Measurements from ENCODE around the gene AGPAT3.
A peak's percentile ranks its signal among the peaks of the same experiment; 100 is the strongest.

Gene AGPAT3

DNA sequence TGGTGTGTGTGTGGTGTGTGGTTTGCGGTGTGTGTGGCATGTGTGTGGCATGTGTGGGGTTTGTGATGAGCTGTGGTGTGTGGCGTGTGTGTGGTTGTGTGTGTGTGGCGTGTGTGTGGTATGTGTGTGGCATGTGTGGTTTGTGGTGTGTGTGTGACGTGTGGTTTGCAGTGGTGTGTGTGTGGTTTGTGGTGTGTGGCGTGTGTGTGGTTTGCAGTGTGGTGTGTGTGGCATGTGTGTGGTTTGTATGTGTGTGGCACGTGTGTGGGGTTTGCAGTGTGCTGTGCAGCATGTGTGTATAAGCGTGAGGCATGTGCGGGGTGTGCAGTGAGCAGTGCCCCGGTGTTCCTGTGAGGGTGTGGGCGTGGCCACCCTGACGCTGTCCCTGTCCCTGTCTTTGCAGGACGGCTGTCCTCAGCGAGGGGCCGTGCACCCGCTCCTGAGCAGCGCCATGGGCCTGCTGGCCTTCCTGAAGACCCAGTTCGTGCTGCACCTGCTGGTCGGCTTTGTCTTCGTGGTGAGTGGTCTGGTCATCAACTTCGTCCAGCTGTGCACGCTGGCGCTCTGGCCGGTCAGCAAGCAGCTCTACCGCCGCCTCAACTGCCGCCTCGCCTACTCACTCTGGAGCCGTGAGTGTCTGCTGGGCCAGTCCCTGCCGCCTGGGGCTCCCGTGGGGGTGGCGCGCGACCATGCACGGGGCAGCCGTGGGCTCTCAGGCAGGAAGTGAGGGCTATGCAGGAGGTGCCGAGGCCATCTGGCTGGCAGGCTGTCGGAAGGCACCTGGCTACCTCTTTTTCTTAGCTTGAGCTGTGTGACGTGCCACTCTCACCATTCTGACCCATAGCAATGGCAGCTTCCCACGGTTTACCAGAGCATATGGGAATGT is 94.5 kb downstream of the AGPAT3 start:
- DNase-seq: no peak

DNA sequence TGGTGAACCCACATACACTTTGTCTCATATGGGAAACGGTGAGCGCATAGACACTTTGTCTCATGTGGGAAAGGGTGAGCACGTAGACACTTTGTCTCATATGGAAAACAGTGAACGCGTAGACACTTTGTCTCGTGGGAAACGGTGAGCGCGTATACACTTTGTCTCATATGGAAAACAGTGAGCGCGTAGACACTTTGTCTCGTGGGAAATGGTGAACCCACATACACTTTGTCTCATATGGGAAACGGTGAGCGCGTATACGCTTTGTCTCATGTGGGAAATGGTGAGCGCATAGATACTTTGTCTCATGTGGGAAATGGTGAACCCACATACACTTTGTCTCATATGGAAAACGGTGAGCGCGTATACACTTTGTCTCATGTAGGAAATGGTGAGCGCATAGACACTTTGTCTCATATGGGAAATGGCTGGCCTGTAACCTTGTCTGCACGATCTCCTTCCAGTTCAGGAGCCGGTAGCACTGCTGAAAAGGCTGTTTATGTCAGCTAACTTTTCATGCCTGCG is 96.4 kb downstream of the AGPAT3 start:
- no peak for DNase-seq

DNA sequence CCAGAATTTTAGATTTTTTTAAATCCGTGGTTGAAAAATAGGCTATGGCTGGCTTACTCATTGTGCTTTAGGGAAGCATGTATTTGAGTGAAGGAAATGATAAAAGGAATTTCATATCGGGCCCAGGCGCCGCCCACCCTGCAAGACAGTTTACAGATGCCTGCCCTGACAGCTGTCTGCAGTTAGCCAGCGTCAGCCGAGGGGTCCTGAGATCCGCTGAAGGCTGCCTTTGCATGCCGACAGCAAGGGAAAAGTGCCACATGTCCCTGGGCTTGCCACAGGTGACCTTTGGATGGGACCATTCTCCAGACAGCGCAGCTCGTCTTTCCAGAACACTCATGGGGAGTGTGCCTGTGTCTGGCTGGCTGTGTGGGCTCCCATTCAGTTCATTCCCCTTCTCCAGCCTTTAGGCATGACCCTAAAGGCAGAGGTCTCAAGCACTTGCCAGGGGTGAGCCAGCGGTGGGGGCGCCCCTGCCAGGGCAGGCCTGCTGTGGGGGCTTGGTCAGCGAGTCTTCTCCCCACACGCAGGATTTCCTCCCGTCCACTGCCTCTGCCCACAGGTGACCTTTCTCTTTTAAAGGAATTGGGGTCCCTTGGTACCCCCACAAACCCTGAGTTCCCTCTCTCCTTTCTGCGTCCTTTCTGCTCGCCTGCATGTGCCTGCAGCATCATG is 101.0 kb downstream of the AGPAT3 start:
- DNase-seq: no peak

DNA sequence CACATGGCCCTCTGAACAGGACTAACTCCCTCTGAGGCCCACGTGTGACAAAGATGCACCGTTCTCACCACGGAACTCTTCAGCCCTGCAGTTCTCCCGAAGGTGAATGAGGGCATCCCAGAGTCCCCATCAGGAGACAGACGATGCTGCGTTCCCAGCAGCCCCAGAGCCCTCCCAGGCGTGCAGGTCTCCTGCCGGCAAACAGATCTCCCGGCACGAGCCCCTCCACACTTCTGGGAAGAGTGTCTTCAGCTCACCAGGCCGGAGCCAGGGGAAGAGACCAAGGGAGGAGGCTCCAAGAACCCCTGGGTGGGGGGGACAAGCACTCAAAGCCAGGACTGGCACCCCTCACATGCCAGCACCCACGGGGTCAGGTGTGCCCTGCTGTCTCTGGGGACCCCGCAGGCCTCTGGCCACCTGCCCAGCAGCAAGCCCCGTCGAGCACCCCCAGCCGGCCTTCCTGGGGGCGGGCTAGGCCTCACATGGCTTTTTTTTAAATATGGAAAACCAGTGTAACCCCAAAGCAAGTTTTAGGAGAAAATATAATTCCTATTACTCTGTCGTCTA is 102.0 kb downstream of the AGPAT3 start:
- DNase-seq: no peak

DNA sequence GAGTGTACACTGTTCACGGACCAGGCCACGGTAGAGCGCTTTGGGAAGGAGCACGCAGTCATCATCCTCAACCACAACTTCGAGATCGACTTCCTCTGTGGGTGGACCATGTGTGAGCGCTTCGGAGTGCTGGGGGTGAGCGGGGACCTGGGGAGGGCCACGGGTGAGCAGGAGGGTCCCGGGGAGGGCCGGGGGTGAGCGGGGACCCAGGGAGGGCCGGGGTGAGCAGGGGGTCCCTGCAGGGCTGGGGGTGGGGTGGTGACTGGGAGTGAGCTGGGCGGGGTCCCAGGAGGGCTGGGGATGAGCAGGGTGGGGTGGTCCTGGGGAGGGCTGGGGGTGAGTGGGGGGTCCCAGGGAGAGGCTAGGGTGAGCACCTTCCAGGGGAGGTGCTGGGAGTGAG is 103.0 kb downstream of the AGPAT3 start:
- DNase-seq: no peak

DNA sequence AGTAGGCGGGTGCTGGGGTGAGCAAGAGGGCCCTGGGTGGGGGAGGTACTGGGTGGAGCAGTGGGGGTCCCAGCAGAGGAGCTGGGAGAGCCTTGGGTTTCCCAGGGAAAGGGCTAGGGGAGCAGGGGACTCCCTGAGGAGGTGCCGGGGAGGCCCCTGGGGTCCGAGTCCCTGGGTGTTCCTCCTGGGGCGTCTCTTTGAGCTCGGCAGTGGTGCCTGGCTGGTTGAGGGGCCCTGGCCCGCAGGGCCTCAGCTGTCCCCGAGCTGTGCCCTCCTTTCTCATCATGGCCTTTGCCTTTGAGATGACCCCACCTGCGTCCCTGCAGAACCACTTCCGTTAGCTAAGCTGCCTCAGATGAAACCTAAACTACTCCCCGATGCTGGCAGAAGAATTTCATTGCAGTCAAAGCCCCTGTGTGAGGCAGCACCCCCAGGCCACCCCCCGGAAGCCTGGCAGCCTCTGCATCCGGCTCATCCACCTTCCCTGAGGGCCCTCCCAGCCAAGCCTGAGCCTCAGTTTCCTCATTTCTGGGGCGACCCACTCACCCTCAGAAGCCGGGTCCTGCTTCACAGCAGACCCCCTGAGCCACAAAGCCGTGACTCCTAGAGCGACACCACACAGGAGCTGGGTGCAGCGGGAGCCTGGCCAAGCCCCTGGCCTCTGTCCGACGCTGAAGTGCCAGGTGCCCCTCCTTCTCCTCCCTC is 103.5 kb downstream of the AGPAT3 start:
- DNase-seq: no peak

DNA sequence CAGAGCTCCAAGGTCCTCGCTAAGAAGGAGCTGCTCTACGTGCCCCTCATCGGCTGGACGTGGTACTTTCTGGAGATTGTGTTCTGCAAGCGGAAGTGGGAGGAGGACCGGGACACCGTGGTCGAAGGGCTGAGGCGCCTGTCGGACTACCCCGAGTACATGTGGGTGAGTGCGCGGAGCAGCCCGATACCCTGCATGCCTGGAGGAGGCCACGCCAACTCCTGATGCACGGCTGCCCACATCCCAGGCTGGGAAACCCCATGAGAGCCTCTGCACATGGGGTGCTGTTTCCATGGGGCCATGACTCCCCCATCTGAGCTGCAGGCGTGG is 104.1 kb downstream of the AGPAT3 start:
- no peak for DNase-seq

DNA sequence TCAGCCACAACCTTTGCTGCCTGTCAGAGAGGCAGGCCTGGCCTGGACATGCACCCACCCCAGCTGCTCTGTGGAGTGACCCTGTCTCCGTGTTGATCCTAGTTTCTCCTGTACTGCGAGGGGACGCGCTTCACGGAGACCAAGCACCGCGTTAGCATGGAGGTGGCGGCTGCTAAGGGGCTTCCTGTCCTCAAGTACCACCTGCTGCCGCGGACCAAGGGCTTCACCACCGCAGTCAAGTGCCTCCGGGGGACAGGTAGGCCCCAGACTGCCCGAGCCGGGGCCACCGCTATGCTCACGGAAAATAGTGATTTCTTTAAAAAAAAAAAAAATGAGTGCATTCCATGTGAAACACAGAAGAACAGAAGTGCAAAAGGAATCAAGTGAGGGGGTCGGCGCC is 105.5 kb downstream of the AGPAT3 start:
- DNase-seq: no peak

DNA sequence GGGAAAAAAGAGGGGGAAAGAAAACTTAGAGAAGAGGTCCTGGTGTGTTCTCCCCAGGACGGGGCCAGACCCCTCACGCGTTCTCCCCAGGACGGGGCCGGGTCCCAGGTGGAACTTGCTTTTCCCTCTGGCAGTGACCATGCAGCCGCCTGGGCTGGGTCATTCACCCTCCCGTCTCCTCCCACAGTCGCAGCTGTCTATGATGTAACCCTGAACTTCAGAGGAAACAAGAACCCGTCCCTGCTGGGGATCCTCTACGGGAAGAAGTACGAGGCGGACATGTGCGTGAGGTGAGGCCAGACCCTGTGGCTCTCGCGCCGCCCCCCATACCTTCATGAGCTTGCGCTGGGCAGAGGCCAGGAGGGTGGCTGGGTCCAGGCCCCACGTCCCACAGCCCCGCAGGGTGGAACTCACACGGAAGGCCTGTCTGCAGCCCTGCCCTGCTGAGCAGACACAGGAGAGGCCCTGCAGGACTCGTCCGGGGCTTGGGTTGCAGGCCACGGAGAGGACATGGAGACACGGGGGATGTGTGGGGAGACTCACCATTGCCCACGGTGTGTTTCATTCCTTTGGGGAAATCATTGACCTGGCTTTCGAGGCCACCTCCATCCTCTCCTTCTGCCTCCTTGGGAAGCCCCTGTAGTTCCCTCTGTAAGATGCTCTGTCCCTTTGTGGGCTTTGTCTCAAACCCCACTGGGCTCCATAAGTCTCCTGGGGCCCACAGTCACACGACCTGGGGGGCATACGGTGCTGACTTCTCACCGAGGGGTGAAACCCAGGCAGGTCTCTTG is 106.4 kb downstream of the AGPAT3 start:
- no peak for DNase-seq

DNA sequence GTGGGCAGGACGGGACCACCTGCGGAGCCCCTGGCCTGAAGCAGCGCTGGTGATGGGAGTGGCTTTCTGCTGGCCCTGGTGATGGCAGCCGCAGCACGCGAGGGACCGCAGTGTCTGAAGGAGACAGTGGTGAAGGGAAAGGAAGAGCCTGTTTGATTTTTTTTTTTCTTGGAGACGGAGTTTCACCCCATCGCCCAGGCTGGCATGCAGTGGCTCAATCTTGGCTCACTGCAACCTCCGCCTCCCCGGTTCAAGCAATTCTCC is 106.9 kb downstream of the AGPAT3 start:
- DNase-seq: no peak

DNA sequence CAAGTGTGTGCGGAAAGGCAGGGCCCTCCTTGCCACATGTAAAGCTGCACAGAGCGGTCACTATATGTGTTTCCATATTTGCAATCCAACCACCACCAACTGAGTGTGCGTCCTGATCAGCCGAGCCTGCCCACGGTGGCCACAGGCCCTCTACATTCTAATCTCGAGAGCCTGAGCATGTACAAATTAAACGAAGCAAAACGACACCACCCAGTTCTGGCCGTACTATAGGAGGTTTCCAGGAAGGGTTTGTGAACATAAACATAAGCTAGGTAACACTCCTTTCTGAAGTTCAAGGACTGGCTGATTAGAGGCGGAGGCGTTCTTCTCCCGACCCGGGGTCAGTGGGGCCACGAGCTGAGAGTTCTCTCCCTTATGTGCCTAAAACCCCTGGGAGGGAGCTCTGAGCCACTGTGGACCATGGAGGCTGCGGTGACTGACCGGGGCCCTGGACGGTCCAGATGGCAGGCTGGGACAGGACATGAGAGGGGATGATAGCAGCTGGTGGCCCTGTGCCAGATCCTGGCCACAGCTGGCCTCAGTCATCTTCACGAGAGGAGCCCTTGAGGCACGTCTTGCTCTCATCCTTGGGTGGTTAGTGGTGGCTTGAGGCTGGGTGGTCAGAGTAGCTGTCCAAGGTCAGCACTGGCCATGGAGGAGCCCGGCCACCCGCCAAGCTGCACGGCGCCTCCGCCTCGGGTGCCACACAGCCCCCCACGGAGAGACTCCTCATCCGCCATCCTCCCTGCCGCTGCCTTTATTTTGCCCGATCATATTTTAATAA is 108.0 kb downstream of the AGPAT3 start:
- DNase-seq: no peak

DNA sequence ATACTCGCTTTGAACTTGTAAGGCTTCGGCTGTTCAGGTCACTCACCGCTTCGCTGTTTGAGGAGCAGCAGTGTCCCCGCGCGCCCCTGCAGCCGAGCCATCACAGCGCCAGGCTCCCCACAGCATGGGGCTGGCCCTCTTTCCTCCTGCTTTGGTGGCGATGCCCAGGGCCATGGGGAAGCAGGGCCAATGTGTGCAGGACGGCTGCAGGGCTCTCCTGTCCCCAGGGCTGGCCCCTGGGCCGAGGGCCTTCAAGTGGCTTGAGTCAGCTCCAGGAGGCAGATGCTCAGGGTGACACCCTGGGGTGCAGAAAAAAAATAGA is 108.6 kb downstream of the AGPAT3 start:
- no peak for DNase-seq

DNA sequence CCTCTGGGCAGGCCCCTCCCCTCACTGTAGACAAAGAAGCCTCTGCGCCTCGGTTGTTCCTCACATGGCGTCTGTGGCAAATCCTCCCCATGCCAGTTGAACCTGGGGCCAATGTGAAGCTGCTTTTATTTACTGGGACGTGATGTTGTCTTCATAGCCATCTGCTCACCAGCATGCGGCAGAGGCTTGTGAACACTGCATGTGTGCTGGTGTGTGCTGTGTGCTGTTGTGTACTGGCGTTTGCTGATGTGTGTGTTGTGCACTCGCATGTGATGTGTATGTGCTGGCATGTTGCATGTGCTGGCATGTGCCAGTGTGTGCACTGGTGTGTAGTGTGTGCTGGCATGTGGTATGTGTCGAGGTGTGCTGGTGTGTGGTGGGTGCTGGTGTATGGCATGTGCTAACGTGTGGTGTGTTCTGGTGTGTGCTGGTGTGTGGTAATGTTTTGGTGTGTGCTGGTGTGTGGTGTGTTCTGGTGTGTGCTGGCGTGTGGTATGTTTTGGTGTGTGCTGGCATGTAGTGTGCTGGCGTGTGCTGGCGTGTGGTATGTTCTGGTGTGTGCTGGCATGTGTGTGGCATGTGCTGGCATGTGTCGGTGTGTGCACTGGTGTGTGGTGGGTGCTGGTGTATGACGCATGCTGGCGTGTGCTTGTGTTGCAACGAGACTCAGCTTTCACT is 109.9 kb downstream of the AGPAT3 start:
- DNase-seq: no peak

DNA sequence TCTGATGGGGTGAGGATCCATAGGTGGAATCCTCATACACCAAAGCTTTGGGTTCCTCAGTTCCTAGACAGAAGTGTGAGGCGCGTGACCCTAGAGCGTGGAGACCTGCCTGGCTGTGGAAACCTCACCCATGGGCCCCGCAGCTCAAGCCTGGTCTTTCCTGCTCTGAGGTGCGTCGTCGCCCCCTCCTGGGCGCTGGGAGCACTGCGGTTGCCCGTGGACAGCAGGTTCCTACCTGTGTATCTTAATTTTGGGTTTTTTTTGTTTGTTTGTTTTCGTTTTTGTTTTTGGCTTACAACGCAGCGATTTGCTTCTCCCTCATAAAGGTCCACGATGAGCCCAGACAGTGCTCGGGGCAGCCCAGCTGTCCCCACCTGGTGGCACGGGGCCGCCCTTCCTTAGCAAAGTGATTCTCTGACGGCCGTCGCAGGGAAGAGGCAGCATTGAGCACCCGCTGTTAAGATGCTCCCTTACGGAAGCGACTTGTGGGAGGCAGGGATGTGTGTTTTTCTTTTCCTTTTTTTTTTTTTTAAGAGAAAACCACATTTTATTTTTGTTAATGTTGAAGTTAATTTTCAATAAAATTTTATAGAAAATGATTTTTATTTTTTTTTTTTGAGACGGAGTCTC is 110.6 kb downstream of the AGPAT3 start:
- peak; percentile 40 for DNase-seq

DNA sequence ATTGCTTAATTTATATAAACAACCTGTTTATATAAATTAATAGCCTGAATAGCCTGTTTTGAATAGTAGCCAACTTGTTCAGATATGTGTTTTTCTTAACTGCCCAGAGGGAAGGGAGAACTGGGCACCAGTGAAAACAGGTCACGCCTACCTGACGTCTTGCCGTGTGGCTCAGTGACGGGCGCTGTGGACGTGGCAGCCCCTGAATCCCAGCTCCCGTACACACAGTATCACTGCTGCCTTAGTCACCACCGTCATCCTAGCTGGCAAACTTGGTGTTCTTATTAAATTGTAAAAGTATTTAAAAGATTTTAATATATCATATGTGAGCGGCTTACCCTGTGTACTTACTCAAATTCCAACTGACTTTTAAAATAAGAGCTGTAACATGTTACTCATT is 111.6 kb downstream of the AGPAT3 start:
- DNase-seq: no peak

DNA sequence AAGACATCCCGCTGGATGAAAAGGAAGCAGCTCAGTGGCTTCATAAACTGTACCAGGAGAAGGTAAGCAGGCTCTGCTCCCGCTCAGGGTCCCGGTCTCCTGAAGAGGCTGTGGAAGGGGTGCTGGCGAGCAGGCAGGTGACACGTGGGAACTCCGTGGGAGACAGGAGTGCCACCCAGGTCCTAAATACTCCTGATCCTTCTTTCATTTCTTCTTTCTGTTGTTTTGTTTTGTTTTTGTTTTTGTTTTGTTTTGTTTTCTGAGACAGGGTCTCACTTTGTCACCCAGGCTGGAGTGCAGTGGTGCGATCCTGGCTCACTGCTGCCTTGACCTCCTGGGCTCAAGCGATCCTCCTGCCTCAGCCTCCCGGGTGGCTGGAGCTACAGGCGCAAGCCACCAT is 113.0 kb downstream of the AGPAT3 start:
- DNase-seq: no peak

DNA sequence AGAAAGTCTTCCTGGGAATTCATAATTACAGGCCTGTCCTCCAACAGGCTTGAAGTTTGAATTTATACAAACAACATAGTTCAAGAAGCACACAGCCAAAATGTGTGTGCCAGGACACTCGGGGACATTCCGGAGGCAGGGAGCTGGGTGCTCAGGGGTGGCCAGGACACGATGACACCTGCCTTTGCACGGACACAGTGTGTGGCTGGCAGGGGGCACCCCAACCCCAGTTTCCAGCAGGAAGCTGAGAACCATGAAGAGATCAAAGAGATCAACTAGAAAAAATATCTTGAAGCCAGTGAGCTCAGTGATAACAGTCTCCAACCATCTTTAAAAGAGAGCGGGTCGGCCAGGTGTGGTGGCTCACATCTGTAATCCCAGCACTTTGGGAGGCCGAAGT is 114.6 kb downstream of the AGPAT3 start:
- no peak for DNase-seq

DNA sequence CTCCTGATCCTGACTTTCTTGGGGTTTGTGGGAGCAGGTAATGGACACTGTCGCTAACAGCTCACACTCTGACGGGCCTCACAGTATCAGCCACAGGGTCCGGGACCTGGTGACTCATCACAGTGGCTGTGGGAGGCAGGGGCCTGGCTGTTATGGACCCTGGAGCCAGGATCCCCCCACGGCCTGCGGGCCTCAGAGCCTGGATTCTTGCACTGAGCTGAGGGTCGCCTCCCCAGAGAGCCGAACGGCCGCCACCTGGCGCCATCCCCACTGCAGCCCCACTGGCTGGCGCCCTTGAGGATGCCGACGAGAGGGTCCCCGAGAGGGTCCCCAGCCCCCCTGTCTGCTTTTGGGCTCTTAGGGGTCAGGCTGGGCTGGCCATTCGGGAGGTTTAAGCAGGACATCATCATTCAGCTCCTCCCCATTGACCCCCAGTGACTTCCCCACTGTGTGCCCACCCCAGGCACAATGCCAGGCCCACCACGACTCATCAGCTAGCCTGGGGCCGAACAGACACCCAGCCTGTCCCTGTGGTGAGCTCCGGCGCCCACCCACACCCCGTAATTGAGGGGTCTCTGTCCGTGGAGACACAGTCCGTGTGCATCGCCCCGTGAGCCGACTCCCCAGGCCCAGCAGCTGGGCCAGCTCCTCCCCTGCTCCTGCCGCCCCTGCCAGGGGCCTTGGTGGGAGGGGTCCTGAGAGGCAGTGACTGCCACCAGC is 116.3 kb downstream of the AGPAT3 start:
- DNase-seq: no peak

DNA sequence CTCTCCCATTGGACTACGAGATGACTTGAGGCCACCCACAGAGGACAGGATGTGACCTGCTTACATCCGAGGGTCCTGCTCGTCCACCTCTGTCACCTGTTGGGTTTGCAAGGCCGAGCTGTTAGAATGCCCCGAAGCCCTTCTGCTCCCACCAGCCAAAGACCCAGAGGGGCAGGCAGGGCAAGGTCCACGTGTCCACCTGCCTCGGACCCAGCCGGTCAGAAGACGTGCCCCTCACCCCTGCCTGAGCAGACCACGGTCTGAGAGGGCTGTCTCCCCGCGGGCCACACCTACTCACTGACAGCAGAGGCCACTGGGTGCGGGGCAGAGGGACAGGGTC is 116.8 kb downstream of the AGPAT3 start:
- no peak for DNase-seq

DNA sequence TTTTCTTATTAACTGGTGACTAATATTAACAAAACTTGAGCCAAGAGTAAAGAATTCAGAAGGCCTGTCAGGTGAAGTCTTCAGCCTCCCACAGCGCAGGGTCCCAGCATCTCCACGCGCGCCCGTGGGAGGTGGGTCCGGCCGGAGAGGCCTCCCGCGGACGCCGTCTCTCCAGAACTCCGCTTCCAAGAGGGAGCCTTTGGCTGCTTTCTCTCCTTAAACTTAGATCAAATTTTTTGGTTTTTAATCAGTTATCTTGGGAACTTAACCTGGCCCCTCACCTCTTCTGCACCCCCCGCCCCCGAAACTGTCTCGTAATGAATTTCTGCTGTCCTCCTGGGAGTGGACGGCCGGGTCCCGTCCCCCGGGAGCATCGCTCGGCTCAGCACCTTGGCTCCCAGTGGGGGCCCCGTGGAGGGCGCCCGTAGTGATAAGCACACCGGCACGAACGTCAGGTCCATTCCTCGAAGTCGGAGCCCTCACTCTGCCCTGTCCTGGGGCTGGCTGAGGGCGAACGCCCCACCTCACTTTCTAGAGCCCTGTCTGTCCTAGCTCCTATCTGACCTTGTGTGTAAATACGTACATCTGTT is 117.6 kb downstream of the AGPAT3 start:
- no peak for DNase-seq
